ENCODE measurements around the gene PLAAT3.

DNA sequence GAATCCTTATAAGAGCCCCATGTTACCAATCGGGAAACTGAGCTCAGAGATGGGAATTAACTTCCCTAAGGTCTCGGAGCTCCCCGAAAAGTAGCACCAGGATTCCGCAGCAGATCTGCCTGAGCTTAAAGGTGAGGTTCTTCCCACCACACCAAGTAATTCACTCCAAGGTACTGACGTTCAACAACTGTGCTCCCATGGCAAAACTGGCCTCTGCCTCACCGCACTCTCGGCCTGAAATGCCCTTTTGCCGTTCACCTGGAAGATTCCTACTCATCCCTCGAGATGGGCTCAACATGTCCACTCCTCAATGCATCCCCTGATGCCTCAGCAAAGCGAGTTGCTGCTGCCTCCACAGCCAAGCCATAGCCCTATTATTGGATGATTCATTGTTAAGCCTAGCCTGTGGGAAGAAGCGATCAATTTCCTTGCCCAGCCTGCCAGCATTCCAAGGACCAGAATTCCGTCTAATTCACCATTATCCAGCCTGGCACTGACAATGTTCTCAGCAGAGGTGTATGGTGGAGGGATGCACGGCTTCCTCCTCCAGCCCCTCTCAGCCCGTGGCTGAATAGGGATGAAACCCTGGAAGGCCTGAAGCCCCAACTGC lies 4.2 kb downstream of the PLAAT3 start:
- TF ChIP-seq, protein P1, sequence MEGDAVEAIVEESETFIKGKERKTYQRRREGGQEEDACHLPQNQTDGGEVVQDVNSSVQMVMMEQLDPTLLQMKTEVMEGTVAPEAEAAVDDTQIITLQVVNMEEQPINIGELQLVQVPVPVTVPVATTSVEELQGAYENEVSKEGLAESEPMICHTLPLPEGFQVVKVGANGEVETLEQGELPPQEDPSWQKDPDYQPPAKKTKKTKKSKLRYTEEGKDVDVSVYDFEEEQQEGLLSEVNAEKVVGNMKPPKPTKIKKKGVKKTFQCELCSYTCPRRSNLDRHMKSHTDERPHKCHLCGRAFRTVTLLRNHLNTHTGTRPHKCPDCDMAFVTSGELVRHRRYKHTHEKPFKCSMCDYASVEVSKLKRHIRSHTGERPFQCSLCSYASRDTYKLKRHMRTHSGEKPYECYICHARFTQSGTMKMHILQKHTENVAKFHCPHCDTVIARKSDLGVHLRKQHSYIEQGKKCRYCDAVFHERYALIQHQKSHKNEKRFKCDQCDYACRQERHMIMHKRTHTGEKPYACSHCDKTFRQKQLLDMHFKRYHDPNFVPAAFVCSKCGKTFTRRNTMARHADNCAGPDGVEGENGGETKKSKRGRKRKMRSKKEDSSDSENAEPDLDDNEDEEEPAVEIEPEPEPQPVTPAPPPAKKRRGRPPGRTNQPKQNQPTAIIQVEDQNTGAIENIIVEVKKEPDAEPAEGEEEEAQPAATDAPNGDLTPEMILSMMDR (IDR thresholded peaks at IDR 0.05; ENCODE audit: low read depth, low read length) = no peak
- no peak for TF ChIP-seq POLR2A (IDR thresholded peaks at IDR 0.05; ENCODE audit: extremely low read depth, insufficient read length)
- no peak for TF ChIP-seq MYC (IDR thresholded peaks at IDR 0.05; ENCODE audit: low read depth, low read length)
